Karpas-422 (cell line): ENCODE measurements around the gene CCBE1. TPM values are rescaled to one million over a fixed set of nuclear protein-coding genes. Genes with fewer than 3 reads are reported as not detected.

Experiments used
- DNase-seq: peaks from one replicate; pipeline ENCODE4 v3.0.0-alpha.2; 2015
- H2AFZ ChIP-seq: fragments of 200-600 bp; sonication (generic); 2 replicates; pipeline ENCODE4 v1.6.1; 2014; ENCODE audit warnings: antibody characterized with exemption, low read length, mixed read lengths
- H3K27ac ChIP-seq: fragments of 200-600 bp; sonication (generic); 2 replicates; pipeline ENCODE4 v1.5.1; 2014; ENCODE audit warnings: mild to moderate bottlenecking, low read length, moderate library complexity
- H3K27me3 ChIP-seq: fragments of 200-600 bp; sonication (generic); 2 replicates; pipeline ENCODE4 v1.6.1; 2014; ENCODE audit warnings: low read length, mixed read lengths
- H3K36me3 ChIP-seq: fragments of 200-600 bp; sonication (generic); 2 replicates; pipeline ENCODE4 v1.6.1; 2014; ENCODE audit warnings: low read length, mixed read lengths; ENCODE audit not compliant: insufficient read depth
- H3K4me1 ChIP-seq: fragments of 200-600 bp; sonication (generic); 2 replicates; pipeline ENCODE4 v1.6.1; 2014; ENCODE audit warnings: mild to moderate bottlenecking, low read length, mixed read lengths
- H3K4me2 ChIP-seq: fragments of 200-600 bp; sonication (generic); 2 replicates; pipeline ENCODE4 v1.6.1; 2014; ENCODE audit warnings: low read length, low read depth, mild to moderate bottlenecking; ENCODE audit not compliant: poor library complexity, severe bottlenecking
- H3K4me3 ChIP-seq: fragments of 200-600 bp; sonication (generic); 2 replicates; pipeline ENCODE4 v1.5.1; 2014; ENCODE audit warnings: mild to moderate bottlenecking, antibody characterized with exemption, low read length, mixed read lengths
- H3K79me2 ChIP-seq: fragments of 200-600 bp; sonication (generic); 2 replicates; pipeline ENCODE4 v1.6.1; 2014; ENCODE audit warnings: mild to moderate bottlenecking, low read length, mixed read lengths
- H3K9ac ChIP-seq: fragments of 200-600 bp; sonication (generic); 2 replicates; pipeline ENCODE4 v1.6.0; 2014; ENCODE audit warnings: low read length
- H3K9me2 ChIP-seq: fragments of 200-600 bp; sonication (generic), shearing (Covaris generic); replicated peaks from 2 replicates; pipeline ENCODE4 v1.6.0; 2014; ENCODE audit warnings: mild to moderate bottlenecking, low read length, moderate library complexity; ENCODE audit not compliant: insufficient read depth
- H3K9me3 ChIP-seq: fragments of 300-700, 200-600 bp; sonication (generic); 2 replicates; pipeline ENCODE4 v1.6.1; 2014; ENCODE audit warnings: low read length, mixed read lengths
- H4K20me1 ChIP-seq: fragments of 200-600 bp; sonication (generic); 2 replicates; pipeline ENCODE4 v1.6.1; 2014; ENCODE audit warnings: mild to moderate bottlenecking, antibody characterized with exemption, low read length, low read depth; ENCODE audit not compliant: insufficient read depth
- total RNA-seq: library from RNA; depleted of rRNA; stranded (reverse); fragments of >200 nt; shearing (Covaris generic); gene quantifications from 2 replicates; pipeline ENCODE4 v1.2.3, GENCODE V29; 2014; ENCODE audit warnings: low replicate concordance

The CCBE1 gene
- total RNA-seq, 1 experiment from 2014 or later: not detected

- H3K4me3 ChIP-seq: no peak overlapping the region
- H3K9me3 ChIP-seq: no peaks in the 10 kb centered on the region
- H3K9ac ChIP-seq: no peak overlapping the region
- no peaks in the 10 kb centered on the region for H3K36me3 ChIP-seq
- H3K27ac ChIP-seq: no peak overlapping the region
- no peaks in the 10 kb centered on the region for H3K79me2 ChIP-seq
- H3K4me1 ChIP-seq: no peaks in the 10 kb centered on the region
- no peaks in the 10 kb centered on the region for H3K27me3 ChIP-seq
- DNase-seq: no peak
- no peak overlapping the region for H3K4me2 ChIP-seq
- no peaks in the 10 kb centered on the region for H3K9me2 ChIP-seq
- no peak overlapping the region for H2AFZ ChIP-seq
- H4K20me1 ChIP-seq: no peaks in the 10 kb centered on the region
Measured at GRCh38 chr18:59573962-59574361, 123.3 kb downstream of the CCBE1 start.

DNA sequence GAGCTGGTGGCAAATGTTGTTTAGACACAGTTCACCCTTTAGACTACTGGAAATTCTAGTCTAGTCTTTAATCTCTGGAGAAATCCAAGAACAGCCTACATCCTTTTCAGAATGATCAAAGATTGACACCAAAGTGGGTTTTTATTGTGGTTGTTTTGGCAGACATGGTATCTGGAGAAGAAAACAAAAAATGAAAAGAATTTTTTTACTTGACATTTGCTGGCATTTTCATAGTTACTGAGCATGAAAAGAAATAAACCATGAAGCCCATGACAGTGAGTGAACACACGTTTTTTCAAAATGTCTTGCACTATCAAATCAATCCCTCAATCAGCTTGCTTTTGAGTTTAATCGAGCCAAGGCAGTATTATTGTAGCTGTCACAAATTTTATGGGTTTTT is 125.3 kb downstream of the CCBE1 start:
- no peaks in the 10 kb centered on the region for H3K27me3 ChIP-seq
- no peaks in the 10 kb centered on the region for H3K9me3 ChIP-seq
- no peak overlapping the region for H2AFZ ChIP-seq
- H3K9ac ChIP-seq: no peak overlapping the region
- no peak overlapping the region for H3K4me2 ChIP-seq
- no peak for DNase-seq
- no peak overlapping the region for H3K27ac ChIP-seq
- H3K79me2 ChIP-seq: no peaks in the 10 kb centered on the region
- H3K9me2 ChIP-seq: no peaks in the 10 kb centered on the region
- no peaks in the 10 kb centered on the region for H3K36me3 ChIP-seq
- no peaks in the 10 kb centered on the region for H3K4me1 ChIP-seq
- no peaks in the 10 kb centered on the region for H4K20me1 ChIP-seq
- no peak overlapping the region for H3K4me3 ChIP-seq

DNA sequence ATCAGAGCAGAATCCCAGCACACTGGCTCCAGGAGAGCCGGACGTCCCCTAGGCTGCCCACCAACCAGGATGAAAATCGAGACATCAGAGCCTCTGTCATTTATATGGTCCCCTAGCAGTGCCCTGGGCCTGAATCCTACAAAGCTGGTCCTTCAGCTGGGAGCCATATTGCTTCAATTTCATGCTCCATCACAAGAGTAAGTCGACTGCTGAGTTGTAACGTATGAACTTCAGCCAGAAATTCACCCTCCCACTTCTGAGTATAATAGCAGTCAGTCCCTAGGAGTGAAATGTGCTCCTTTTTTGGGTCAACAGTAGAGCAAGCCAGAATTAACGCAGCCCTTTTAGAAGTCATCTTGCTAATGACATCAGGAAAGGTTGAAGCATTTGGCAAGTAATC is 126.4 kb downstream of the CCBE1 start:
- no peak overlapping the region for H2AFZ ChIP-seq
- H3K4me1 ChIP-seq: no peaks in the 10 kb centered on the region; the same call in 1 of the 2 replicates
- DNase-seq: no peak
- no peaks in the 10 kb centered on the region for H3K9me3 ChIP-seq
- H4K20me1 ChIP-seq: no peaks in the 10 kb centered on the region
- no peak overlapping the region for H3K9ac ChIP-seq
- no peaks in the 10 kb centered on the region for H3K36me3 ChIP-seq
- H3K4me3 ChIP-seq: no peak overlapping the region
- no peaks in the 10 kb centered on the region for H3K27me3 ChIP-seq
- H3K79me2 ChIP-seq: no peaks in the 10 kb centered on the region
- no peaks in the 10 kb centered on the region for H3K9me2 ChIP-seq
- H3K27ac ChIP-seq: no peak overlapping the region
- H3K4me2 ChIP-seq: no peak overlapping the region

DNA sequence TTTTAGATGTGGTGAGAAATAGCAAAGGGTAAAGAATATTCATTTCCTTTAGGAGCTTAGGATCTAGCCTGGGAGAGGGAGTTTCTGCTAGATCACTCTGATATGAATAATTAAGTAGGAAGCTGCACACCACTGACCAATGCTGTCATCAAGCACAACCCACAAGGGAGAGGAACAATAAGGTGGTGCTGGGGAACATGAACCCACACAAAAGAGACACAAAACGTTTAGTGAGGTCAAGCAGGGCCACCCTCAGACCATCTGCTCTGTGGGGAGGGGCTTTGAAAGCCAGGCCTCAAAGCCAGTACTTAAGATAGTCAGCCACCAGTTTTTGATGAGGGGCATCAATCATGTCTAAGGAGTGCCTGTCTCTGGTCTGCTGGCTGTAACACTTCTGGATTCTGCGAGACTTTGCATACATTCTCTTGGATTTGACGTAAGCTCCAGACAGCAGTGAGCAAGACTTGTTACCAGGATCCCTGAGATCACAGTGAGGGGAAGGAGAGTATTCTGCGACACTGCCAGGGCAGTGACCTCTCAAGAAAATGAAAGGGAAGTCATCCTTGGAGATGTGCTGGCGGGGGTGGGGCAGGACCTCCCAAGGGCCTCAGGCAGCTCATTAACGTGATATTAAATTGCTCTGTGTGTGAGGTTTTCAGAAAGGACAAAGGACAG is 127.0 kb downstream of the CCBE1 start:
- no peak for DNase-seq
- Histone ChIP-seq H3K9me3 (no peaks in the 10 kb centered on the region), H3K36me3 (no peaks in the 10 kb centered on the region), H3K9me2 (no peaks in the 10 kb centered on the region), H3K4me1 (no peaks in the 10 kb centered on the region; the same call in 1 of the 2 replicates), H4K20me1 (no peaks in the 10 kb centered on the region), H3K9ac (no peak overlapping the region), H3K27ac (no peak overlapping the region), H2AFZ (no peak overlapping the region), H3K4me3 (no peak overlapping the region), H3K79me2 (no peaks in the 10 kb centered on the region), H3K4me2 (no peak overlapping the region), H3K27me3 (no peaks in the 10 kb centered on the region)

DNA sequence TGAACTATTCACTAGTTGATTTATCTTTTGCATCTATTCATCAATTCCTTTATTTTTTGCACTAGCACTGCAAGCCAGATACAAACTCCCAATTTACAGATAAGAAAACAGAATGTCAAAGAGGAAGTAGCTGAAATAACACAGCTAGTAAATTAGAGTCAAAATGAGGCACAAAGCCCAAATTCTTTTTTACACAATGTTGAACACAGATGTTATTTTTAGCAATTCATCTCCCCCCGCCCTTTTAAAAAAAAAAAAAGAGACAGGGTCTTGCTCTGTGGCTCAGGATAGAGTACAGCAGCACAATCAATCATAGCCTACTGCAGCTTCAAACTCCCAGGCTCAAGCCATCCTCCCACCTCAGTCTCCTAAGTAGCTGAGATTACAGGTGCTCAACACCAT is 127.8 kb downstream of the CCBE1 start:
- Histone ChIP-seq H3K79me2 (no peaks in the 10 kb centered on the region), H2AFZ (no peak overlapping the region), H3K9me2 (no peaks in the 10 kb centered on the region), H3K27me3 (no peaks in the 10 kb centered on the region), H3K4me1 (no peaks in the 10 kb centered on the region; the same call in 1 of the 2 replicates), H3K9me3 (no peaks in the 10 kb centered on the region), H3K36me3 (no peaks in the 10 kb centered on the region), H3K4me2 (no peak overlapping the region), H3K4me3 (no peak overlapping the region), H3K9ac (no peak overlapping the region), H4K20me1 (no peaks in the 10 kb centered on the region), H3K27ac (no peak overlapping the region)
- no peak for DNase-seq

GRCh38 chr18:59567431-59567830 is 129.8 kb downstream of the CCBE1 start:
- Histone ChIP-seq H3K27ac (no peak overlapping the region), H3K4me3 (no peak overlapping the region), H3K79me2 (no peaks in the 10 kb centered on the region), H3K9me3 (no peaks in the 10 kb centered on the region), H3K4me2 (no peak overlapping the region), H3K9ac (no peak overlapping the region), H3K27me3 (no peaks in the 10 kb centered on the region), H3K9me2 (no peaks in the 10 kb centered on the region), H3K4me1 (no peaks in the 10 kb centered on the region; the same call in 1 of the 2 replicates), H3K36me3 (no peaks in the 10 kb centered on the region), H4K20me1 (no peaks in the 10 kb centered on the region), H2AFZ (no peak overlapping the region)
- no peak for DNase-seq

GRCh38 chr18:59566533-59566971 is 130.7 kb downstream of the CCBE1 start:
- no peak overlapping the region for H3K9ac ChIP-seq
- no peaks in the 10 kb centered on the region for H3K36me3 ChIP-seq
- H3K4me2 ChIP-seq: no peak overlapping the region
- H3K4me1 ChIP-seq: no peaks in the 10 kb centered on the region; the same call in 1 of the 2 replicates
- no peaks in the 10 kb centered on the region for H3K9me3 ChIP-seq
- H4K20me1 ChIP-seq: no peaks in the 10 kb centered on the region
- DNase-seq: no peak
- H3K27me3 ChIP-seq: no peaks in the 10 kb centered on the region
- H3K4me3 ChIP-seq: no peak overlapping the region
- no peaks in the 10 kb centered on the region for H3K79me2 ChIP-seq
- H2AFZ ChIP-seq: no peak overlapping the region
- no peak overlapping the region for H3K27ac ChIP-seq
- no peaks in the 10 kb centered on the region for H3K9me2 ChIP-seq

- no peak overlapping the region for H3K4me2 ChIP-seq
- H2AFZ ChIP-seq: no peak overlapping the region
- no peaks in the 10 kb centered on the region for H3K9me3 ChIP-seq
- no peak overlapping the region for H3K4me3 ChIP-seq
- no peaks in the 10 kb centered on the region for H4K20me1 ChIP-seq
- H3K79me2 ChIP-seq: no peaks in the 10 kb centered on the region
- H3K27ac ChIP-seq: no peak overlapping the region
- no peaks in the 10 kb centered on the region for H3K27me3 ChIP-seq
- no peak overlapping the region for H3K9ac ChIP-seq
- H3K36me3 ChIP-seq: no peaks in the 10 kb centered on the region
- no peak for DNase-seq
- H3K4me1 ChIP-seq: no peaks in the 10 kb centered on the region; the same call in 1 of the 2 replicates
- no peaks in the 10 kb centered on the region for H3K9me2 ChIP-seq
Measured at GRCh38 chr18:59565957-59566356, 131.3 kb downstream of the CCBE1 start.
